ENCODE results near the gene LRRTM2.
"Not testable (repeated sequence)": the region's sequence is repeated elsewhere in the genome, so short reads cannot be mapped to it uniquely, and the experiment has no call there.

LRRTM2 gene

DNA sequence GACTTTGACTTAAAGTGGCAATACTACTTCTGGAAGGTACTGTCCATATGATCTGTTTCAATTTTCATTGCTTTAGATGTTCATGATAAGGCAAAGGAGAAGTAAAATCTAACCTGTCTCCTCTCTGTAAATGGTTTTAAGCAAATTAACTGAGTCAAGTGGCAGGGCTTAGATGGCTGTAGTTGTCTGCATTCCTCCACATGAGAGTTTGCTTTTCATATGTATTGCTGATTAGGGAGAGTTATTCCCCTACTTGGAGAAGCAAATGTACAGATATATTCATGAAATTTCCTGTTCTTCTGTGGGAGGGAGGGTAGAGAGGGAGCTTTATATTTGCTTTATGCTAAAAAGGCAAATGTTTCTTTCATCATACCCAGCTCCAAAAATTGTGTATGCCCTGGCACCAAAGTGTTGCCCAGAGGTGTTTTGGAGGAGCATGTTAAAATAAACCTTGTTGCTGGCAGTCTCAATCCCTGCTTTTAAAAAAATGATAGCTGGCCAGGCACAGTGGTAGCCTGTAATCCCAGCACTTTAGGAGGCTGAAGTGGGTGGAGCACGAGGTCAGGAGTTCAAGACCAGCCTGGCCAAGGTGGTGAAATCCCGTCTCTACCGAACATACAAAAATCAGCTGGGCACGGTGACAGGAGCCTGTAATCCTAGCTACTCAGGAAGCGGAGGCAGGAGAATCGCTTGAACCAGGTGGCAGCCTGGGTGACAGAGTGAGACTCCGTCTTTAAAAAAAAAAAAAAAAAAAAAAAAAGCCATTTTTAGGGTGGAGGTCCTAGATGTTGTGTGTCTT lies 3.5 kb upstream of the LRRTM2 start:
- no peak for DNase-seq

DNA sequence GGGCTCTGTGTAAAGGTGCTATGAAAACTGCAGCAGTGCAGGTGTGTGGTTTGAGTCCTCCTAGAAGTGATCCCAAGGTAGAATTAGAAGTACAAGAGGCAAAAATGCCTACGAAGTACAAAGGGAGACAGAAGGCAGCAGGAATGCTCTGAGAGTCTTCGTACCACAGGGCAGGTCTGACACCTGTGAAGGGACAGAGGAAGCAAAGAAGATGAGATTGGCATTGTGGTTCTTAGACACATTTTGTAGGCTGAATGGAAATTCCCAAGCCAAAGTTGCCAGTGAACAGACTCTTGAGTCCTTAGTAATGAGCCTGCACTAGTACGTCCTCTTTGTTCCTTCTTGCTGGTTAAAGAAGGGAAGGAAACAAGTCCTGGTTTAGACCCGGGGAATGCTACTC lies 1.7 kb upstream of the LRRTM2 start:
- DNase-seq: no peak

DNA sequence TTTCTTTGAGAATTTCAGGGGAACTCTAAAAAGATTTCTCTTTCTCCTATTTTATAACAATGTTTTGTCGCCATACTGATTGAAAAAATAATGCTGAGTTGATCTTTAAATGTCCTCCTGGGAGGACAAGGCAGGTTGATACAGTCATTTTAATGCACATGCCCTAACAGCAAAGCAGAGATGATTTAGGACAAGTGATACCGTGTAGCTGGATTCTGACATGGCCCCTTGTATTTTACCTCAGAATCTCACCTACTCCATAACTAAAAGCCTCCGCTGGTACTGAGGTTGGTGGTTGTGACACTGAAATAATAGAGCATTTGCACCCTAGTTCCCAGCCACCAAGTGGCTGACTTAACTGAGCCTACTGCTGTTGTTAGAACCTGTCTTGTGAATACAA lies 811 bp upstream of the LRRTM2 start:
- DNase-seq: no peak

DNA sequence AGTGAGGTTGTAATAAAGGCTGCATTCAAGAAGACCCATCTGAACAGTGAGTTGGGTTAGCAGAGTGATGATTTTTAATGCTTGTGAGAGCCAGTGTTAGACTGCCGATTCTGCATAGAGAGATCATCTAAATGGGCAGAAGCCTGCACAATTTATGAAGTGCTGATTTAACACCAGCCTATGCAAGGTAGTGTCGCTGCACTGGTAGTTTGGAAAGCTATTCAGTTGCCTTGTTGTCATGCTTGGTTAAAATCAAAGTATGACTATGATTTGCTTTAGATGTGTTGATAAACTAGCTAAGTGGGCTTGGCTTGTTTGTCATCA lies 379 bp upstream of the LRRTM2 start:
- no peak for DNase-seq

DNA sequence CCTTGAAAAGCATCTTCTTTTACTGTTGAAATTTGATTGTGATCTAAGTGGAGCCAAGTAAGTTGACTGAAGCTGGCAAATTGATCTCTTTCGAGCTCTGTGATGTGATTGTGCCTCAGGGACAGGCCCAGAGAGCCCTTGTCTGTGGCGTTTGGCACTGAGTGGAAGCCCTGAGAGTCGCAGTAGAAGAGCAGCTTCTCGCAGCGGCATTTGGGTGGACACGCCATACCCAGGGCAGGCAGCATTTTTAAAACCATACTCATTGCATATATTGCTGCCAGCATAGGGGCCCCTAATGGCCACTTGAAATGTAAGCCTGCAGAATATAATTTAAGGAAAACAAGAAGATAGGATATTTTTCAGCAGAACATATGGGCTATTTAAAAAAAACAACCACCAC lies 894 bp downstream of the LRRTM2 start:
- no peak for DNase-seq

DNA sequence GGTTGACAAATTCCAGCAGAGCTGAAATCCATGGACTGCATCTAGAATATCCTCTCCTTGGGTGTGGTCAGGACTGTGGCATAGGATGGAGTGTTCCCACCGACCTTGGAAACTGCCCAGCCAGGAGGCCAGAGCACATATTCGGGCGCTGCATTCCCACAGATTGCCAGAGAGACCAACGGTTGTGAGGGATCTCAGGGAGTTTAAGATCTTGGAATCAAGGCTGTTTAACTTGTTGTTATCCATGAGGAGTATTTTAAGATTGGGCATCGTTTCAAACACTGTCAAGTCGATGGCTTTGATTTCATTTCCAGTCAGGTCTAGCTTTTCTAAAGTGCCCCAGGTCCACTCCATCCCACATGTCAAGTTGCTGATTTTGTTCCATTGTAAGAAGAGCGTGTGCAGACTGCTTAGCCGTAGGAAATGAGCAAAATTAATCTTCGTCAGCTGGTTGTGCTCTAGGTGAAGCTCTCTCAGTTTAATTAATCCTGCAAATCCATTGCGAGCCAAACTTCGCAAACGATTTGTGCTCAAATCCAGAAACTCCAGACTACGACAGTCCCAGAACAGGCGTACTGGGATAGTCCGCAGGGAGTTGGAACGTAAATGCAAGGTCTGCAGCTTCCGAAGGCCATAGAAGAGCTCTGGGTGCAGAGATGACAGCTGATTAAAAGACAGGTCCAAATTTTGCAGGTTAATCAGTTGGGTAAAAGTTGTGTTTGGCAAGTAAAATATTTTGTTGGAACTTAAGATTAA lies 1.5 kb downstream of the LRRTM2 start:
- no peak for DNase-seq

DNA sequence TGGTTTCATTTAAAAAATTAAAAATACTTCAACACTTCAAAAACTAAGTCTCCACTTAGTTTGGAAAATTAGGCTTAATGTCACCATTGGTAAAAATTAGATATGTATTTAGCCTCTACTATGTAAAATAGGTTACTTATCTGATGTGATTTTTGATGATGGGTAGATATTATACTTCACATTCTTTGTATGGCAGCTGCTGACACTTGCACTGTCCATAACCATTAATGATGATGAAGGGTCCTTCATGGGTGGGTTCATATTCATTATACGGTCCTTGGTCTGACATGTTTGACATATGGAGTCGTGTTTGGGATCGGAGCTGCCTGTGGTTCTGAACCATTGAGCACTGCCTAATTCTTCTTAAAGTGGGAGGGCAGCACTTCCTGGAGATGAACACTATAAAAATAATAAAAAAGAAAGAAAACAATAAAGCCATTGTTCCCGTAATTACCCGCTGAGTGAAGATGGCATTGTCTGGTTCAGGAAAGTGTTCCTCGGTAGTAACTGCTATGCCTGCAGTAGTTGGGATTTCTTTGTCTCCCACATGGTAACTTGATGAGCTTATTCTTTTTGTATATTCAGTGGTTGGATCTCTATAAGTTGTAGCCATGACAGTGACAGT lies 2.2 kb downstream of the LRRTM2 start:
- DNase-seq: no peak

DNA sequence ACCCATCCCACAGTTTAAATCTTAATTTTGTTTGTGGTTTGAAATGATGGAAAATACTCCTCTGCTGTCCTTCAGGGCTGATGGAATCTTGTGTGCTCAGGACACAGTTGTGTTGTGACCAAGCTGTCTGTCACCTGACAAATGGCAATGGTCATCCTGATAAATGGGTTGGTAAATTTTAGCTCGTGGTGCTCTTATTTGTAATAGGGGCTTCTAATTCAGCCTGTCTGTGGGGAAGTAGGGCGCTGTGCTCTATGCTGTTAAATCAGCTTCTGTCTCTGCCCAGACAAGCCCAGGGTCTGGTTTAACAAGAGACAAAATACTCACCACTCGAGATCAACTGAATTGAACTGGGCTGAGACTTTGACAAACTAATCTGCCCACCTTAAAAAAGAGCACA lies 4.5 kb downstream of the LRRTM2 start:
- no peak for DNase-seq

DNA sequence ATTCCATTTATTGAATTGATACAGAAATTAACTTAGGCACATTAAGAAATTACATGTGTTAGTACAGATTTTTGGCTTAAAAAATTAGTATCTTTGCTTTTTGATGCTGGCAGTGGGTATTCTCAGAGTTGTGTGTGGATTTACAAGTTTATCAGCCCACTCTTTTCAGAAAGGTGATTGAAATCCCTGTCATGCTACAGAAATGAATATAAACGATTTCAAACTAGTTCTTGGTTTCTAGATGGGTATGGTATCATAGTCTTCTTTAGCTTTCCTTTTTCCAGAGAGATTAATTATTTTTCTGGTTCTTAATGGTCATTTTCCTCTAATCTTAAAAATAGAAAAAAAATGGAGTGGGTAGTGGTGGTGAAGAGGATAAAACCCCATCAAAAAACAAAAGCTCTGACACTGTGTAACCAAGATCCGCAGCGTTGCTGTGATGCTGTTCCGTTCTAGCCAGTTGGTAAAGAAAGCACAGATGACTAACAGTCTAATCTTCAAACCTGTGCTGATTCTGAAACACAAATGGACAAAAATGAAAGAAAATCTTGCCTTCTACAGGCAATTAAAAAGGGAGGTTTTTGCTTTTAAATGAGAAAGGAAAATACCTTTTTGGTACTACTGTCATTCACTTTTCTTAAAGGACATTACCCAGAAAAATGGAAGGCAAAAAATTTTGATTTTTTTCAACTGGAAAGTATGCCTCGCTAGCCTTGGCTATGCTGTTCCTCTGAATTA lies 5.2 kb downstream of the LRRTM2 start:
- DNase-seq: peak; percentile 18

DNA sequence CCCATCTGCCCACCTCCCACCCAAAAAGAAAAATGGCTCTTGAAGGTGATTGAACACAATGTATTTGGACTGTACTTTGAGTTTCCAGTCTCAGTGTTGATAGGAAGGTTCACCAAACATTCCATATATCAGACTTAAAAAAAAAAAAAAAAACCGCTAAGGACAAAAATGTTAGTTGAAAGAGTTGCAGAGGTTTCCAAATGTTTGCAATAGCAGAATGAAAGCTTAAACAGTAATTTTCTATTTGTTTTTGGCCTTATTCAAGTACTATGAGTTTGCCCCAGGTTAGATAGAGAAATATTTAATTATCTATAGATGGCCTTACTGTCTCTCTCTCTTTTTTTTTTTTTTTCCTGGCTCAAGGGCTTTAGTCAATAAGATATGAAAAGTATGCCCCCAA lies 6.1 kb downstream of the LRRTM2 start:
- DNase-seq: no peak

DNA sequence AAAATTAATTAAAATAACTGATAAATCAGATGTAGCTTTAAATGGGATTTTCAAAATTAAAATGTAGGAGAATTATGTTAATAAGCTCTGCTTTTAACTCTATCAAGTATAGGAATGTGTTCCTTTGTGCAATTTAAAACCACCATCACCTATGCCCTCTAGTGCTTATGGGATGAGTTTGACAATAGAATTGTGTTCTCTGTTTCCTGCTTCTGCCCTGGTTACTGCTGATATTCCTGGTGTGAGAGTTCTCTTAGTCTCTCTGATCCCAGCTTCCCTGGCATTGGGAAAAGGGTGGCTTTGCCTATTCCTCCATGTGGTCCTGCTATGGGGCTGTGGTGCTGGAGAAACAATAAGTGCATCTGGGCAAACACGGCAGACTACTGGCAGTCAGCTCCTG lies 8.1 kb downstream of the LRRTM2 start:
- DNase-seq: no peak

DNA sequence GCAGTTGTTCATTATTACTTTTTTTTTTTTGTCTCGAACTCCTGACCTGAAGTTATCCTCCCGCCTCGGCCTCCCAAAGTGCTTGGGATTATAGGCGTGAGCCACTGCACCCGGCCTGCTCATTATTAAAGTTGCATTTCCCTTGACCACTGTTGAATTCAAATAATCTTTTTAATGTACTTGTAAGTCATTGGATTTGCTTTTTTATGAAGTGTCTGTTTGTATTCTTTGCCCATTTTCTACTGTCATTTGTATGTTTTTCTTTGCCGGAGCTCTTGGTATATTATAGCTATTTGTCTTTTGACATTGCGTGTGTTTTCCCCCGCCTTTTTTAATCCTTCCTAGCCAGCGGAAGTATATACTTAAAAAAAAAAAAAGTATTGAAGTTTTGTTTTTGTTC lies 22.0 kb downstream of the LRRTM2 start:
- DNase-seq: no peak

DNA sequence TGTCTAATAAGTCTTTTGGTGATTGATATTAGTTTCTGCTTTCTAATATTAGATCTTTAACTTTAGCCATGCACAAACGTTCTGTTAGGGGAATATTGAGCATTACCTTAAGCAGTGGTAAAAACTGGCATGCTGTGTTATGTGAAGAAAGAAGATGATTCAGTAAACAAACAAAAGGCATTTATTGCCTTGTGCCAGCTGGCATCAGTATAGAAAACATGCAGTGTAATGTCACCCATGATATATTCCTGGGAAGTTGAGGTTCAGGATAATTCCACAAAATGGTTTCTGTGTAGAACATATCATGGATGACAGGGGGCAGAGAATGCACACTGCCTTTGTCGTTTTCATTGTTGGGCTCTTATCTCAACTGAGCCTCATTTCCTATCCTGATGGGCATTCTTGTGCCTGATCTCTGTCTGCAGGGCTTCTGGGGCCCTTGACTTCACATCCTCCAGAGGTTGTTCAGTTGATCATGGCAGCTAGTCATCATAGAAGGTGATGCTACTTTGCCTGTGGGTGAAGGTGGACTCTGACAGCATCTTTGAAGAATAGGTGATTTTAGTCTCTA lies 24.2 kb downstream of the LRRTM2 start:
- DNase-seq: no peak

DNA sequence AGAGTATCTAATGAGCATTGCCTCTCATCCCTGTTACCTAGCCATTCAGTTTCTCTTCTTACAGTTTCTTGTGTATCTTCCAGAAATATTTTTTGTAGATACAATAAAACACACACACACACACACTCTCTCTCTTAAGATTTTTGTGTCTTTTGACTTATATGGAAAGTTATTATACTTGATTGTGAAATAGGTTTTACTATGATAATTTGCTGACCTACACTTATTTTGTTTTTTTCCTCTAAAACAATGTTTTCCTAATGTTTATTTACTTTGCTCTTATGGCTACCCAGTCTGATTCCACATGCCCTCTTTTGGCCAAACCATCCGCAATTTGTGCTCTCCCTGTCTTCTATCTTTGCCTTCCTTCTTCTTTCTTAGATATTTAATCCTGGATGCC lies 25.3 kb downstream of the LRRTM2 start:
- DNase-seq: no peak

DNA sequence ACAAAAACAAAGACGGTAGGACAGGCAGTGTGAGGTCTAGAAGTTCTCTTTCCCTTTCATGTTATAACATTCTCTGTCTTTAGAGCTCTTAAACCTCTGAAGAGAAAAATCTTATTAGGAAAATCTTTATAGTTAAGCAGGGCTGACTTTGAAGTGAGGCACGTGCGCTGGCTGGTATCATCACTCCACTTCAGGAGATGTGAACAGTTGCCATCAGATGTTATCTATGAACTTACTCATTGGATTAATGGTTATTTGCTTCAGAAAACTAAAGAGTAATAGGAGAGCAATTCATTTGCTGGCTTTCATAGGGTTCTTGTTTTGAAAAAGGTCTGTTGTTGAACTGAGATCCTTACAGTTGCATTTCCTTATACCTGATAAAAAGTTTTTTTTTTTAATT lies 25.7 kb downstream of the LRRTM2 start:
- peak; percentile 2 for DNase-seq

DNA sequence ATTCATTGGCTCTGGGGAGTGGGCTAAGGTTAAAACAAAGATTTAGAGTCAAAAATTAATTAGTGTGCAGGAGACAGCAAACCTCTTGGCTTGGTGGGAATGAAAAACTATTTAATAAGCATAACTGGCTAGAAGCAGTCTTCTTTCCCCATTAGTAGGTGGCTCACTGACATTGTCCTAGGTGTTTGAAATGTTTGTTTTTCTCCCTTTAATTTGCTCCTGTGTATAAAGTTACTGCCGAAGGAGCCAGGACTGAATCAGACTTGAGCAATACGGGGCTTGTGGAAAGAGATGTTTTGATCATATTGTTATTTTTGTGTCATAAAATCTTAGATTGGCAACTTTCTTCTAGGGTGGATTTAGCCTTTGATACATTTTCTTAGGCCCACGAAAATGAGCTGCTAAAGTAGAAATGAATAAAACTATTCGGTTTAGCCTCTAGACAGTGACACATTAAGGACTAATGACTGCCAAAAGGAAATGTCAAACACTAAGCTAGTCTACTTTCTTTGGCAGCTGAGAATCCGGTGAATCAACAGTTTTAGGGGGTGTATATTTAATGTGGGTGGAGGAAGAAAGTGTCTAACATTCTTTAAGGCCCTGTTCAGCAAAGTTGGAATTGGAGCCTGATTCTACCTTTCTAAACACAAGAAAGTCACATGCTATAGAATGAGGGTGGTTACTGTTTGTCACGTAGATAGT lies 30.2 kb downstream of the LRRTM2 start:
- no peak for DNase-seq

DNA sequence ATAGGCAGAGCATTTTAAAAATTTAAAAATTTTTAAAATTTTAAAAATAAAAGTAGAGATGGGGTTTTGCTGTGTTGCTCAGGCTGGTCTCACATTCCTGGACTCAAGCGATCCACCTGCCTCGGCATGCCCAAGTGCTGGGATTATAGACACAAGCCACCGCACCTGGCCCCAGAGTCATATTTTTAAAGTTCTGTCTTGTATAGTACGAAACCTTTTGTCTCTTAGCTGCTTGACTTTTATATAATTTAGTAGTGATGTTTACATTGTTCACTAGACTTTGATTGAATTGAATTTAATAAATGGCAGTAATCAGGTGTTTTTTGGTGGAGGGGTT lies 31.0 kb downstream of the LRRTM2 start:
- no peak for DNase-seq

DNA sequence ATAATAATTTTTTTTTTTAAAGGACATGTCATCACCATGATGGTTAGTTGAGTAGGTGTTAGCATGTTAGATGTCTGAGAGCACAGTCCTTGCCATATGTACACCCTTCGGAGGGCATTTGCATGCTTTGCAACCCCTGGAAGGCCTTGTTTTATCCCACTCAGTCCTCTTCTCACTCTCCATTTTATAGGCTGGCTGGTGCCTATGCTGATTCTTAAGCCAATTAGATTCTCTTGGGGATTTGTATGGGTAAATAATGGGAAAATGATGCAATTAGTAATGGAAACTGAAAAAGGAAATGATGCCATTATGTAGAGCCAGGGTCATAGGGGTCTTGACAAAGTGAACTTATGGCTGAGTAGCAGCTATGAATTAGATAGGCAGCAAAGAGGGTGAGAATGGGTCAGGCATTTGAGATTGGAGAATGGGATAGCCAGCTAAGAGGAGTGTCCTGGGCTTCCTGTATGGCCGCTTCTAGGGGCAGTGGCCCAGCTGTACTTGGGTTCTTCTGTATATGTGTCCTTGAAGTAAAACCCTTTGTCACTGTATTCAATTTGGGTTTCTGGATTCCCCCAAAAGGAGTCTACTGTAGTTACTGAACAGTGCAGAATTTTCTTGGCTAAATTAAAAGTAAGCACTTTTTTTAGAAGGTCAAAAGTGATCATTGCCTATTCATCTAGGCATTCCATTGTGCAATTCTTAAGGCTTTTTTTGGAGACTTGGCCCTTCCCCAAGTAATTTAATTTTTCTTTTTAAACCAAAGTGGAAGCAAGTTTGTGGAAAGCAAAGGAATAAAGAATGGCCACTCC lies 31.6 kb downstream of the LRRTM2 start:
- DNase-seq: no peak

DNA sequence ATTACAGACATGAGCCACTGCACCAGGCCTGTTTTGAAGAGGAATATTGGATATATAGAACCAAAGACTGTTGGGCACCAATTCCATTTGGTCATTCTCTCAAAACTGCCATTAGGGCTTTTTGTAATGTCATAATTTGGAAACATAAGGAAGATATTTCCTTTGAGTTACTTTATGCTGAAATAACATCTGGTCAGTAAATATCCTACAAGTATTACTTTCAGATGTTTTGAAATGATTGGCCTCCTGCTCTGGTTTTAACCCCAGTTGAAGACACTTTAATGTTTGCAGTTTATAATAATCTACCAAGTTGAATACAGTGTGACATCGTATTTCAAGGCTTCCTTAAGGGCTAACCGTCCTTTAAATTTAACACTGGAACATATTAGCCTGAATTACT lies 33.6 kb downstream of the LRRTM2 start:
- DNase-seq: no peak

DNA sequence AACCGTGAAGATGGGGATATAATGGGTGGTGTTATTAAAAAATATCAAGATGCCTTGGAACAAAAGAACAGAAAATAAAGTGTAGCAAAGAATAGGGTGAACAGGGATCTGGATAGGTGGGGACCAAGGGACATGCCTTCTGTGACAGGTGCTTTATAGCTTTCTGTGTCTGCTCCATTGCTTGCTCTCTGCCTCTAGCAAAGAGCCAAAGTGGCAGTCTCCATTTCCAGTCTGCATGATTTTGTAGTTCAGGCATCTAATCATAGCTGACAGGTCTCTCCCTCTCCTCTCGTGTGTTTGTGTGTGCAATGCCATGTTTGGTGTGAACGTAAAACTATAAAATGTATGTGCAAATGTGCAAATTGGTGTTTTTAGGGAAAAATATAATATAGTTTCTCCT lies 35.0 kb downstream of the LRRTM2 start:
- no peak for DNase-seq

DNA sequence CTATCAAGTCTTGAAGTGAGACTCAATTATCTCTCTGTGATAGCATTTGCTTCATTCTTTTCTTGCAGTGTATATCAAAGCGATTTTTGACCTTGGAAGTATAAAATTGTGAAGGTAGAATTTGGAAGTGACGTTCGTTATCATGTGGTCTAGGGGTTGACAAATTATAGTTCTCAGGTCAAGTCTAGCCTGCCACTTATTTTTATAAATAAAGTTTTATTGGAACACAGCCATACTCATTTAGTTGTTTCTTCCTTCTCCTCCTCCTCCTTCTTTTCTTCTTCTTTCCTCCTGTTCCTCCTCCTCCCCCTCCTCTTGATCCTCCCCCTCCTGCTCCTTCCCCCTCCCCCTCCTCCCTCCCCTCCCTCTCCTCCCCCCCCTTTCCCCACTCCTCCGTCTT lies 38.0 kb downstream of the LRRTM2 start:
- DNase-seq: no peak

DNA sequence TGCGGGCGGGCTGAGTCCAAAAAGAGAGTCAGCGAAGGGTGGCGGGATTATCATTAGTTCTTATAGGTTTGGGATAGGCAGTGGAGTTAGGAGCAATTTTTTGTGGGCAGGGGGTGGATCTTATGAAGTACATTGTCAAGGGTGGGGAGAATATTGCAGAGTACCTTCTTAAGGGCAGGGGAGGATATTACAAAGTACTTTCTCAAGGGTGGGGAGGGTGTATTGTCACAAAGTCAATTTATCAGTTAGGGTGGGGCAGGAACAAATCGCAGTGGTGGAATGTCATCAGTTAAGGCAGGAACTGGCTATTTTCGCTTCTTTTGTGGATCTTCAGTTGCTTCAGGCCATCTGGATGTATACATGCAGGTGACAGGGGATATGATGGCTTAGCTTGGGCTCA lies 40.3 kb downstream of the LRRTM2 start:
- not testable (repeated sequence) for DNase-seq

Data from stimulated activated CD4-positive, alpha-beta T cell treated with anti-CD3 and anti-CD28 coated beads, Interleukin-15, amount 100 ng/mL, for 24 hours (primary cell).